Neural progenitor cell (in vitro differentiated cells): ENCODE data around the gene VAPB.

Experiments
- EZH2 ChIP-seq: fragments of 200-600 bp; sonication (generic); IDR thresholded peaks from 2 replicates; pipeline ENCODE4 v1.6.1; 2017; ENCODE audit warnings: antibody characterized with exemption, mild to moderate bottlenecking, moderate library complexity
- EZH2phosphoT487 ChIP-seq: fragments of 200-600 bp; sonication (generic); IDR thresholded peaks from 2 replicates; pipeline ENCODE4 v1.6.1; 2017; ENCODE audit warnings: antibody characterized with exemption
- TF ChIP-seq, protein P1 (sequence below): fragments of 200-600 bp; sonication (generic); IDR thresholded peaks from 2 replicates; pipeline ENCODE4 v1.5.1; 2017; ENCODE audit warnings: antibody characterized with exemption, mild to moderate bottlenecking

DNA sequence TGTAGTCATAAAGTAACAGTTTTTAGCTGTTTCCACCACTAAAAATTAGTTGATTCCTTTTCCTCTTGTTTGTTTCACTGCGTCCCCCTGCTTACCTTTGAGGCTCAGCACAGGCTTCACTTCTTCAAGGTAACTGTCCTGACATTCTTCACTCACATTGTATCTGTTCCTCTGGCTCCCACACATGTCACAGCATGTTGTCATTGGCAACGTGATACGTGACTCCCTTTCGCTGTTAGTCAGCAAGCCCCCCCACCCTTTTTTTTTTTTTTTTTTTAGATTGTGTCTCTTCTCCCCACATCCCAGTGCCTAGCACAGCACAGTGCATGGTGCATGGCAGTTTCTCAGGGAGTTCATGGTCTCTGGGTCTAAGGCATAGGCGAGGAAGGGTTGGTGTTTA lies 13.3 kb downstream of the VAPB start:
- TF ChIP-seq, protein P1, sequence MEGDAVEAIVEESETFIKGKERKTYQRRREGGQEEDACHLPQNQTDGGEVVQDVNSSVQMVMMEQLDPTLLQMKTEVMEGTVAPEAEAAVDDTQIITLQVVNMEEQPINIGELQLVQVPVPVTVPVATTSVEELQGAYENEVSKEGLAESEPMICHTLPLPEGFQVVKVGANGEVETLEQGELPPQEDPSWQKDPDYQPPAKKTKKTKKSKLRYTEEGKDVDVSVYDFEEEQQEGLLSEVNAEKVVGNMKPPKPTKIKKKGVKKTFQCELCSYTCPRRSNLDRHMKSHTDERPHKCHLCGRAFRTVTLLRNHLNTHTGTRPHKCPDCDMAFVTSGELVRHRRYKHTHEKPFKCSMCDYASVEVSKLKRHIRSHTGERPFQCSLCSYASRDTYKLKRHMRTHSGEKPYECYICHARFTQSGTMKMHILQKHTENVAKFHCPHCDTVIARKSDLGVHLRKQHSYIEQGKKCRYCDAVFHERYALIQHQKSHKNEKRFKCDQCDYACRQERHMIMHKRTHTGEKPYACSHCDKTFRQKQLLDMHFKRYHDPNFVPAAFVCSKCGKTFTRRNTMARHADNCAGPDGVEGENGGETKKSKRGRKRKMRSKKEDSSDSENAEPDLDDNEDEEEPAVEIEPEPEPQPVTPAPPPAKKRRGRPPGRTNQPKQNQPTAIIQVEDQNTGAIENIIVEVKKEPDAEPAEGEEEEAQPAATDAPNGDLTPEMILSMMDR = no peak
- no peak for TF ChIP-seq EZH2phosphoT487
- no peak for TF ChIP-seq EZH2
